OCI-M2 (cell line): ENCODE data around the gene NTF4.
A peak's percentile ranks its signal among the peaks of the same experiment; 100 is the strongest.
"Not testable (repeated sequence)": the region's sequence is repeated elsewhere in the genome, so short reads cannot be mapped to it uniquely, and the experiment has no call there.

Source experiments
- DNase-seq: peaks from one replicate; lab custom pipeline; 2025; ENCODE audit not compliant: unreplicated experiment; lab: John Stamatoyannopoulos, UW

Gene NTF4

DNA sequence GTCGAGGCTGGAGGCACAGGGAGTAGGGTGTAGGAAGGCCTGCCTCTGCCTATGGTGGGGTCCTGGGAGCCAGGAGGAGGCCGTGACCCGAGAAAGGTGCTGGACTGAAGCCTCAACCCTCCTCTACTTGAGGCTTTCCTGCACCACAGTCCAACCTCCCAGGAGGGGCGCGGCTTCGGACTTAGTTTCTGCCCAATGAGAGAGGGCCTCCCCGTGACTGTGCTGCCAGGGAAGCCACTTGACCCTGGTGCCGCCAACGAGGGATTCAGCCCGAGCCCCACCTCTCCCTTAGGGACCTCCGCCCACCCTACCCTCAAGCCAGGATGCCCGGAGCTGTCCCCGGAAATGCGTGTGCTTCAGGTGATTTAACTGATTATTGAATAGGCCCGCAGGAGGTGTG lies 40.4 kb downstream of the NTF4 start, which contains the start of gene CGB3:
Gene CGB3, minus strand, starts transcription at position 101 of the 400 bp plus-strand sequence. CDS start 362 bp downstream, outside the sequence.
- not testable (repeated sequence) for DNase-seq

DNA sequence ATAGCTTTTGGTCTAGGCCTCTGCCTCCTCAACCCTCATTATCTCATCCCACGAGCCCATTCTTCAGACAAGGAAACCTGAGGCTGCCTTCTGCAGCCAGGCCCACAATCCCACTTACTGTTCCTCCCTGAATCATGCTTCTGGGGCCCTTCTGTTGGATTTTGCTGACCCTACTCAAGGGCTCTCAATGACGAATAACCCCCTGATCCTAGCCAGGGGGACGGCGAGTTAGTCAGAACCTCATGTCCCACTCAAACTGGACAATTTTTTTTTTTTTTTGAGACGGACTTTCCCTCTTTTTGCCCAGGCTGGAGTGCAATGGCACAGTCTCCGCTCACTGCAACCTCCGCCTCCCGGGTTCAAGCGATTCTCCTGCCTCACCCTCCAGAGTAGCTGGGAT lies 42.5 kb downstream of the NTF4 start:
- no peak for DNase-seq

DNA sequence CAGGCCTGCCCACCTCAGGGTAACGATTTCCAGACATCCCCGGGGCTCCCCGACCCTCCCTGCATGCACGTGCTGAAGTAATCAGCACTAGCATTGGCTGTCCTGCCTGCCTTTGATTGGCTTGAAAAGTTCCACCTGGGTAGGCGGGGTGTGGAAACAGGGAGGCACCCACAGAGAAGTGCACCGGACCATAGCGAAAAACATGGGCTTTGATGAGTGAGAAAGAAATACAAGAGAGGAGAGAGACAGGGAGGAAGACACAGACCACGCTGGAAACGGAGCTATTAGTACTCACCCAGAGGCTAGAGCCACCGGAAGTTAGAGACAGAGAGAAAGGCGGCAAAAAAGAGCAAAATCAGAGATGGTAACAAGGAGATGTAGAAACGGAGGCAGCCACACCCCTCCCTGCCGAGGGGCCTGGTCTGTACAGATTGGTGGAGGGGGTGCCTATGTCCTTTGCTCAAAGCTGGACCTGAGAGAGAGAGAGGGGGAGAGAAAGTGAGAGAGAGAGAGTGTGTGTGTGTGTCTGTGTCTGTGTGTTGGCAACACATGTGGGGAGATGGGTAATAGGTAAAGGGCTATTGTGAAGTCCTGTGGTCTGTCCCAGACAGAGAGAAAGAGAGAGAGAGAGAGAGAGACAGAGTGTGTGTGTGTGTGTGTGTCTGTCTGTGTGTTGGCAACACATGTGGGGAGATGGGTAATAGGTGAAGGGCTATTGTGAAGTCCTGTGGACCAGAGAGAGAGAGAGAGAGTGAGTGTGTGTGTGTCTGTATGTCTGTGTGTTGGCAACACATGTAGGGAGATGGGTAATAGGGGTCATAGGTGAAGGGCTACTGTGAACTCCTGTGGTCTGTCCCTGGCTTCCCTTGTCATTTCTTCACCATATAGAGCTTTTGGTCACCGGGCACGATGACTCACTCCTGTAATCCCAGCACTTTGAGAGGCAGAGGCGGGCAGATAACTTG lies 43.4 kb downstream of the NTF4 start:
- no peak for DNase-seq

DNA sequence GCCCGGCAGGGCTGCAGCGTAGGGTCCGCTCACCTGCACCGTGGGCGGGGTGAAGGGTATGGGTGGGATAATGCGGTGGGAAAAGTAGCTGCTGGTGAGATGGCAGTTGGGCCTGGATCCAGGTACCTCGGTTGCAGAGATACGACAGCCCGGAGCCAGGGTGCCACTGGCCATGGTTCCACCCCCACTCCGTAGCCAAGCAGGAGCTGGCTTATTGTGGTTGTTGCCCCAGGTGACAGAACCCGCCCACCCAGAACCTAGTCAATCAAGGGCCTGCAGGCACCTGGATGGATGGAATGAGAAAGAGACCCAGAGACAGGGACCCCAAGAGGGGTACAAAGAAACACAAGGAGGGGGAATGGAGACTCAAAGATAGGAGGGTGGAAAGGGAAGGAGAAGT lies 44.3 kb downstream of the NTF4 start:
- no peak for DNase-seq

DNA sequence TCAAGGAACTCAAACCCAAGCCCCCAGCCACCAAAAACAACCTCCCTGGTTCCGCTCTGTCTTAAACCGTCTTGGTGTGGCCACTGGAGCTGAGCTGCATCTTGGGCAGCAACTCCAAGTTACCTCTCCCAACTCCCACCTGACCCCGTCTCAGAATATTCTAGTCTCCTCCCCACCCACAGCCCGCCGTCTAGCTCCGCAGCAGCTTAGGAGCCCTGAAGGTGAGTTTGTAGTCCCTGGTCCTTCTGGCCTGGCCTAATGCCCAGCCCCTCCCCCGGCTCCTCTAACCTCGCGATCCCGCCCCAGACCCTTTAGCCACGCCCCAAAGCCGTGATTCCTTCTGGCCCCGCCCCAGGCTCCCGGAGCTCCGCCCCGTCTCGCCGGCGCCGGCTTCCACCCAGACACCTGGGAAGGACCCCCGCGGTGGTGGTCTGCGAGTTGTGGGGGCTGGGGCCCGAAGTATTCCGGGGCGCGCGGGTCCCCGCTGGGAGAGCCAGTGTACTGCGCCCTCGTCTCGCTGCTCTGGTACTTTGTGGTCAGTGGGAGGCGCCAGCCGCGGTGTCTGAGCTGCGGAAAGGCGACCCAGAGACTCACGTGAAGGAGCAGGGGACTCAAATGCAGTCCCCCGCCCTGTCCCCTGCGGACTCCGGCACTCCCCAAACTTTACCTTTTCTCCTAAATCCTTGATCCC lies 45.2 kb downstream of the NTF4 start:
- DNase-seq: no peak

DNA sequence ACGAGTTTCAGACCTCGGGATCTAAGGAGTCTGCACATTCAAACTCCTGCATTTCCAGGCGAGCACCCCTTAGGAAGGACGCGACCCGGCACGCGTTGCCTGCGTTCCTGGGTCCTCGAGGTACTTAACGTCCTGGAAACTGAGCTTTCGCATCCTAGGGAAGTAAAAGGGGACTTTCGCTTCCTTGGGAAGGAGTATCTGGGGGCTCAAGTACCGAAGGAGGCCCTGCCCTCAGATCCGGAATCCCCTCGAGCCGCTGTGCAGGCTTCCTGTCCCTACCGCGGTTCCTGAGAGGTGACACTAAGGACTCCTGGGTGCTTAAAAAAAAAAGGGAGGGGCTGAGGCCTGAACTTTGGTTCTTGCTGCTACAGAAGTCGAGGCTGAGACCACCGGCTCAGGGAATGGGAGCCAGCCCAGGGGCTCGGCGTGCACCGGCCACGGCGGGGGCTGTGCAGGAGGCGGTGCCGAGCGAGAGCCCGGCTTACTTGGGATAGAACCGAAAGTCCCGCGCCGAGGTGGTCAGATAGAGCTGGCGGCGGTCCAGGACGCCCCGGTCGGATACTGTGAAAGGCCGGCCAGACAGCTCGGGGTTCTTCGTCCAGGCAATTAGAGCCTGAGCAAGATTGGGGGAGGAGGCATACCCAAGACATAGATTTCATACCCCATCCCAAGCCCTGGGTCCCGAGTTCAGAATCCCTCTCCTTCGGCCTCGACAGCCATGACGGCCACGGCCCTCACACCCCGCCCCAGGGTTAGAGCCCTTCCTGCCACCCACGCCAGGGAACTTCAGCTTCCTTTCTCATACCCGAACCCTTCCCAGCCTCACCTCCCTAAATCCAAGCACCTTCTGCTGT lies 46.0 kb downstream of the NTF4 start:
- not testable (repeated sequence) for DNase-seq

DNA sequence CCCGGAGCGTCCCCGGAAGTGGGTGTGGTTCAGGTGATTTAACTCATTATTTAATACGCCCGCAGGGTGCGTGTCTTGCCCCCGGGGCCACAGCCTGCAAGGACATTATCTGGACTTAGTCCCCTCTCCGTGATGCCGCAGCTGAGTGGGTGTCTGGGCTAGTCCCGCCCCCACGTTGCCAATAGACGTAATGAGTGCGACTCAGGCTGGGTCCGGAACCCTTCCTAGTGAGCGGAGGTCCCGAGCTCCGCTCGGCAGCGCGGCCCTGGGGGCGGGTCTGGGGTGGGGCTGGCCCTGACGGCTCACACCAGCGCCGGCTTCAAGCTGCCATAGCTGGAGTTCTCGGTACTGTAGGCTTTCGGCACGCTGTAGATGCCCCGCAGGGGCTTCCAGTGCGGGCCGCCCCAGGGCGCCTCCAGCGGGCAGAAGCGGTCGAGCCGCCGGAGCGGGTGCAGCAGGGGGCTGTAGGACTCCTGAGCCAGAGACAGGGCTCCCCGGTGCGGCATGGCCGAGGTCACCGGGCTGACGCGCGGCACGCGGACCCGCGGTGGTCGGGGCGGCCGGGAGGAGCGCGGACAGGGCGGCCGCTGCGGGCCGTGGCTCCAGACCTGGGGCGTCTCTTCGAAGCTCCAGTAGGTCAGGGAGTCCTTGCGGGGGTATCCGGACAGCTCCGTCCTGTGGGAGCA lies 46.8 kb downstream of the NTF4 start:
- DNase-seq: peak; percentile 57

DNA sequence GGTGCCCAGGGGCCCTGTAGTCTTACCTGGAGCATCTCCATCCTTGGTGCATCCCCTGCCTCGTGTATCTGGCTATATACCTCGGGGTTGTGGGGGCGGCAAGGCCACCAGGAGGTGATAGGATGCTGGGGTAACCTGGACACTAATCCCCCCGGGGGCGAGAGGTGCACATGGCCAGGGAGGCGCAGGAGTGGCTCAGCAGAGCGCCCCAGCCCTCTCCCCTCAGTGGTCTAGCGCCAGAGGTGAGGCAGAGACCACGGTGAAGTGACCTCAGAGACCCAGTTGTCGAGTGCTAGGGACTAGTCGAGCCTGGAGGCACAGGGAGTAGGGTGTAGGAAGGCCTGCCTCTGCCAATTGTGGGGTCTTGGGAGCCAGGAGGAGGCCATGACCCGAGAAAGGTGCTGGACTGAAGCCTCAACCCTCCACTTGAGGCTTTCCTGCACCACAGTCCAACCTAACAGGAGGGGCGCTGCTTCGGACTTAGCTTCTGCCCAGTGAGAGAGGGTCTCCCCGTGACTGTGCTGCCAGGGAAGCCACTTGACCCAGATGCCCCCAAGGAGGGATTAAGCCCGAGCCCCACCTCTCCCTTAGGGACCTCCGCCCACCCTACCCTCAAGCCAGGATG lies 47.5 kb downstream of the NTF4 start, which contains the start of gene LHB:
Gene LHB, minus strand, starts transcription at position 51 of the 625 bp plus-strand sequence. Its CDS starts 10 bp downstream, at position 41.
- DNase-seq: no peak

DNA sequence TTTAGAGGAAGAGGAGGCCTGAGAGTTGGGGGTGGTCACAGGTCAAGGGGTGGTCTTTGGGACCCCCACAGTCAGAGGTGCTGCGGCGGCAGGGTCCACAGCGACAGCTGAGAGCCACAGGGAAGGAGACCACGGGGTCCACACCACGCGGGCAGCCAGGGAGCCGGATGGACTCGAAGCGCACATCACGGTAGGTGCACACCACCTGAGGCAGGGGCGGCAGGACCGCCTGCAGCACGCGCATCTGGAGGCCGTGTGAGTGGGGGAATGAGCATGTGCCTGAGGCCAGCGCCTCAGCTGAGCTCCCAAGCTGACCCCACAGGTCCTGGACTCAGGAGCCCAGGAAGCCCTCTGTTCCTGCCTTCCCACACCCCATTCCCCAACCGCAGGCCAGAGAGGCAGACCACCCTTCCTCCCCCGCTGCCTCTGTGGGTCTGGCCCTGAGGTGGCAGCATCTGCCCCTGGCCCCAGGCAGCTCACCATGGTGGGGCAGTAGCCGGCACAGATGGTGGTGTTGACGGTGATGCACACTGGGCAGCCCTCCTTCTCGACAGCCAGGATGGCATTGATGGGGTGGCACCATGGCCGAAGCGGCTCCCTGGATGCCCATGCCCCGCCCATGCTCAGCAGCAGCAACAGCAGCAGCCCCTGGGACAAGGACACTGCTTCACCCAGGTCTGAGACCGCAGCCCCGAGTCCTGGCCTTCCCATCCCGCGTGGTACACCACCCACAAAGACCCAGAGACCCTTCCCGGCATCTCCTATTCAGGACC lies 48.4 kb downstream of the NTF4 start:
- no peak for DNase-seq

DNA sequence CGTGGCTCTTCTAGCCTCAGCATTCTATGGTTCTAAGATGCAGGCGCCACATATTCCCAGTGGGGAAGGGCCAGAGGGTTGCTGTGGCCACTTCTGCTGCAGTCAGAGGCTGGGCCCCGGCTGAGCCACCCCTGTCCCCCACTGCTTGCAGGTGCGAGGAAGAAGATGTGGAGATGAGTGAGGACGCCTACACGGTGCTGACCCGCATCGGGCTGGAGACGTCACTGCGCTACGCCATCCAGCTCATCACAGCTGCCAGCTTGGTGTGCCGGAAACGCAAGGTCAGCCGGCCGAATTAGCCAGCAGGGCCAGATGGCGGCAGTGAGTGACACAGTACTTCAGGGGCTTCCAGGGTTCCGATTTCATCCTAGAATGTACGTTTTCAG lies 49.8 kb downstream of the NTF4 start:
- DNase-seq: no peak

DNA sequence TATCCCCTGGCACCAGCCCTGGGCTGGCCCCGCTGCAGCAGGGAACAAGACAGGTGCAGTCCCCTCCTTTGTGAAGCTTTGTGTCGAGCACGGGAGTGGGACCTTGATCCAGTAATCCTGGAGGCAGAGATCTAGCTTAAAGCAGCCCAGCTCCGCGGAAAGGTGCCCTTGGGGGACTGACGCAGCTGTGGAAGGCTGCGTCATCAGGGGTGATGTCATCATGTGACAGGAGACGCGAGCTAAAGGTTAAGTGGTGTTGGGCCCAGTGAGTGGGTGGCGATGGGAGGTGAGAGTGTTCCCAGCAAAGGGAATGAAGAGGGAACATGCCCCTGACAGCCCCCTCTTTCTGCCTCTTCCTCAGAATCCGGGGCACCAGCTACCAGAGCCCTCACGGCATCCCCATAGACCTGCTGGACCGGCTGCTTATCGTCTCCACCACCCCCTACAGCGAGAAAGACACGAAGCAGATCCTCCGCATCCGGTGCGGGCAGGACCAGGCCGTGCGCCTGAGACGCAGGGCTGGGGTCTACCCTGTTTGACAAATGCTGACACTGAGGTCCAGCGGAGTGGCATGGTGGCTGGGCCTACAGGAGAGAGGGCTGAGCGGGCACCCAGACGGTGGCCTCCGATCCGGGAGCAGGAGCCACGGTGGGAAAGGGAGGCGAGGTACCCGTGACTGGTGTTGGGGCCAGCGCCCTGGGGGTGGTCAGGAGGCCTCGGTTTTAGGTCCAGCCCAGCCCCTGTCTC lies 50.3 kb downstream of the NTF4 start:
- DNase-seq: no peak

DNA sequence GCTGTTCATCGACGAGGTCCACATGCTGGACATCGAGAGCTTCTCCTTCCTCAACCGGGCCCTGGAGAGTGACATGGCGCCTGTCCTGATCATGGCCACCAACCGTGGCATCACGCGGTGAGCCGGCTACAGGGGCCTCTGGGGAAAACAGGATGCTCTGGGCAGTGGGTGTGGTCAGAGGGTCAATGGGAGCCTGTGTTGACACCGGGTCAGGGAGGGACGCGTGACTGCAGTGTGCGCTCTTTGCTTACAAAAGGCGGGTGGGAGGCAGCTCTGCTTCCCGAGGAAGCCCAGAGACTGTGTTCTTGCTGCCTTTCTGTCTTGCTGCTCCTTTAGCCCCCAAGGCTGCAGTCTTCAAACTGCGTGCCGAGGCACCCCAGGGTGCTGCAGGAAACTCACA lies 53.4 kb downstream of the NTF4 start:
- DNase-seq: no peak
